Activated gamma-delta T cell treated with Interleukin-2 at 50 U/mL for 16 hours (primary cell): ENCODE measurements around the gene FAM184A.
A peak's percentile ranks its signal among the peaks of the same experiment; 100 is the strongest.

Source experiments
- DNase-seq: peaks from one replicate; pipeline ENCODE4 v3.0.0-alpha.2; 2020

The FAM184A gene

DNA sequence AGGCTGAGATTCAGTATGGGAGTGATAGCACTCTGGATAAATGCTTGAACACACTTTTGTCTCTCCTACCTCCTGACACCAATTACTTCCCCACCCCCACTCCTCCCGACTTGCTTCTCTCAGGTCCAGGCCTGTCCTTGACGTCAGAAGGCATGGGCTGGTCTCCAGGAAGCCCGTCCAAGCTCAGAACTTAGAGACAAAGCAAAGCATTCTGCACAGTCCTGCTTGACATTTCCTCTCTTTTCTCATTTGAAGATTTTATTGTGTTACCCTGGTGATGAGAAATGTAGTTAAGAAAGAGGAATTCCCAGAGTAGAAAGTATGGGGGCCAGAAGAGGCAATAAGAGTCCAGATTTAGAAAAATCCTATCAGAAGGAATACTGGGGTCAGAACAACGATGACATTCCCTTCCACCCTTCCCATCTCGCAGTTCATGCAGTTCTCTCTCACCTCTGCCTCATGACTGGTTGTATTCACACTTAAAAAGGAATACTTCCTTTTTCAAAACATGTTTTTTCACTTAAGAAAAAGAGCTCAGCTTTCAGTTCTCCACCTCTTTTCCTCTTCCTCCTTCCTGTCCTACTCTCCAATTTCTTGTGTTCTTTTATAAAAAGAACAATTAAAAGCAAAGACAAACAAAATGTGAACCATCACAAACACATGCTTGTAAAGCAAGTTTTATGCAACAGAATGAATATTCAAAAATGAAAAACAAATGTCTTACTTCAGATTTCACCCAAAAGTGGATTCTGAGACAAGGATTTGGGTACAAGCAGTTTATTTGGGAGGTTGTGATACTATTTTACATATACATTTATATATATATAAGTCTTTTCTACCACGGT is 18.5 kb upstream of the FAM184A start:
- DNase-seq, result no peak

DNA sequence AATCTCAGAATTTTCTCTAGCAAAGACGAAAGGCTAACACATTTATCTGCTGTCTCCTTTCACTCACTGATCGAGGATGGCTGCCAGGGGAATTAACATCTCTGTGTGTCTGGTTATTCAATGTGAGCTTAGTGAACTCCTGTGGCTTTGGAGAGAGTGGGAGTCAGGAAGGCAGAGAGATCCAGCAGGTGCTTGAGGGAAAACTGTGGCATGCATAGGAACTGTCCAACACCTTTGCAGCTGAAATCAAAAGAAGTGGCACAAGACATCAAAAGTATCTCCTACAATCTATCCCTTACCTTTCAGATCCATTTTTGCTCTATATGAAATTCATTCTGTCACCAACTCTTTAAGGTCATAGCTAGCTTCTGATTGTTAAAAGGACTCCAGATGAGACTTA is 11.8 kb upstream of the FAM184A start:
- no peak for DNase-seq

DNA sequence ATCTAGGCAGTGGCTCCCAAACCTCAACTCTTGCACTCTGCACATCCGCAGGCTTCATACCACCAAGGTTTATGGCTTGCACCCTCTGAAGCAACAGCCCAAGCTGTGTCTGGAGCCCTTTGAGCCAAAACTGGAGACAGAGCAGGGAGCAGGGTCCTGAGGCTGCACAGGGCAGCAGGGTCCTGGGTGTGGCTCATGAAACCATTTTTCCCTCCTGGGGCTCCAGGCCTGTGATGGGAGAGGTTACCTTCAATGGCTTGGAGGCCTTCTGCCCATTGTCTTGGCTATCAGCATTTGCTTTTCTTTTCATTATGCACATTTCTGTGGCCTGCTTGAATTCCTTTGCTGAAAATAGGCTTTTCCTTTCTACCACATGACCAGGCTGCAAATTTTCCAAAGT is 6.3 kb upstream of the FAM184A start:
- DNase-seq, result no peak

DNA sequence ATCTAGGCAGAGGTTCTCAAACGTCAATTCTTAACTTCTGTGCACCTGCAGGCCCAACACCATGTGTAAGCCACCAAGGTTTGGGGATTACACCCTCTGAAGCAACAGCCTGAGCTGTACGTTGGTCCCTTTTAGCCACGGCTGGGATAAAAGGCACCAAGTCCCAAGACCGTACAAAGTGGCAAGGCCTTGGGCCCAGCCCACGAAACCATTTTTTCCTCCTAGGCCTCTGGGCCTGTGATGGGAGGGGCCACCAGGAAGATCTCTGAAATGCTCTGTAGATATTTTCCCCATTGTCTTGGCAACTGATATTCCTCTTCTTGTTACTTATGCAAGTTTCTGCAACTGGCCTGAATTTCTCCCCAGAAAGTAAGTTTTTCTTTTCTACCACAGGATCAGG is 4.5 kb upstream of the FAM184A start:
- DNase-seq, result no peak

DNA sequence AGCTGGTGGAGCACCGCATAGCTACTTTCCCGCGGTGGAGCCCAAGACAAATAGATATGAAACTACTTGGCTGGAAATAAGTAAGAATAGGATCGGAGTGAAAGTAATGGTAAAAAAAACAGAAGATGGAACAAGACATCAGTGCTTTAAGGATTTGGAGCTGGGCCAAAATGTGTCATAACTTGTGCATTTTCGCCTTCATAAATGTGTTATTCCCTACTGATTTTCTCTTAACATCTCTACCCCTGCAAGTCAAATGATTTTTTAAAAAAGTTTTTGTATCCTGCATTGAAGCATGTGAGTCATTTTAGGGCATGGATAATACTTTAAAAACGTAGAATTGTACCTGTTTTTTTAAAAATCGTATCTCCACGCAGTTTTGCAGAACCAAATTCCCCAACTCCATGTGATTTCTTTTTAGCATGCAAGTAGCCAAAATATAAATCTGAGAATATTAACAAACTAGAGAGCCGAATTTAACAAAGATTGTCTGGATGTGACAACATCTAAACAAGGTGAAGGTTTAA is 882 bp upstream of the FAM184A start:
- DNase-seq, result no peak

DNA sequence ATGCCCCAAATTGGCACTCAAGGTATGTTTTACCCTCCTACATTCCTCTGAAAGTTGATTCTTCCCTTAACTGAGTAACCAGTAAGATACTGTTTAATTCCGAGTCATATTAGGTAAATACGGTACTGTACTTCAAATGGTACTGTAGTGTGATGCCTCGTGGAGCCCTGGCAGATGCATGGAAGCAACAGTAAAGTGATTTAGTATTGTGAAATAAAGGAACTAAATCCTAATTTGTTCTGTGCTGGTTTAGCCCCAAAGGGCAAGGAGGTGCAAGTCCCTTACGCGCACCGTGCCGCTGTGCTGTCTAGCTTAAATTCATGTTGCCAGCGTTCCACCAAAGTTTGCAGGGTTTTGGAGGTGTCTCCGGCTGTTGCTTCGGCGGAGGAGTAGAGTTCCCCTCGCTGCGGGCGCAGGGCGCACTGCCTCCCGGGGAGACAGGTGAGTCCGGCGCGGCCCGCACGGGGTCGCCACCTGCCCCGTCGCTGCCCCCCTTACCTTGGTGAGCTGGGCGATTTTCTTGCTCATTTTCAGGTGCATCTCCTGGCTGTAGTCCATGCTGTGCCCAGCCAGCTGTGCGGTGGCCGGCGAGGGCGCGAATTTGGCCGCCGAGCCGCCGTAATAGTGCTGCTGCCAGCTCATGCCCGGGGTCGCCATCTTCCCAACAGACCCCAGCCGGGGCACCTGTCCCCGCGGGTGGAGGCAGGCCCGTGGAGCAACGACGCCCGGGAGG is 655 bp downstream of the FAM184A start:
- DNase-seq, result peak; percentile 38

DNA sequence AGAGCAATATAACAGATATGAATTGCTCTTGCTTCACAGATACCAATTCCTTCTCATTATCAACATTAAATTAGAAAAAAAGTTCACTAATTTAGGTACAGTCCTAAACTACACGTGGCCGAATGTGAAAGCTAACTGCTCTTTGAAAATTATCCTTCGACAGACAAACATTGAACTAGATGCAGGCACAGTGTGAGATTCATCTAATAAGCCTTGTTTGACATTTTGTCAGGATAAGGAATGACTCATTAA is 1.1 kb downstream of the FAM184A start:
- DNase-seq, result no peak

DNA sequence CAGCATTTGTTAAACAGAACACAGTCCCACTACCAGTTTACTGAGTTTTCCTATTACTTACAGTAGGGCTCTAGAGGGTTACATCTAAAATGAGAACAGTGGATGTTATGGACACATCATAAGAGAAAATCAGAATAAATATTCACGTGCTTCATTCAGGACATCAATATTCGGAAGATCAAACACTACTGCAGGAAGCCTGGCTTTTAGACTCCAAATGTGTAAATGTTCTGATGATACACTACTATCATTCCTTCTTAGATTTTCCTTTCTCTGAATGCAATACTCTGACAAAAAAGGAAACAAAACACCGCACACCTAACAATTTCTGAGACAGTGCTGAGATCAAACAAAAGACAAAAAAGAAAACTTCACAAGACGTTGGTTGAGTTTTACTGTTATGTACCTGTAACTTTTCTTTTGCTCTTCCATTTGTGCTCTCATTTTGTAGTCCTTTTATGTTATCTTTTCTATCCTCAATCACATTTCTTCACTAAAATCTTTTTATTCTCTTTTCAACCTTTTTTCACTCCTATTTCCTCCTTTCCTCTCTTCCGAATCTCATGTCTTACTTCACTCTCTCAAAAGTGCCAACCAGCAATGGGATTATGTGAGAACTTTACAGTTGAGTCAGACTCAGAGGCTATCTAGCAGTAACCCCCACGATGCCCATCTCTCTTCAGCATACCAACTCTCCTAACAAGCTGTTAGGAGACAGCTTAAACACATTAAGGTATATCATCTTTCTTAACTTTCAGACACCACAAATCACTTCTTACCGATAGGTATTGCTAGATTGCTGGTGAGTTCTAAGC is 1.7 kb downstream of the FAM184A start:
- DNase-seq, result no peak

DNA sequence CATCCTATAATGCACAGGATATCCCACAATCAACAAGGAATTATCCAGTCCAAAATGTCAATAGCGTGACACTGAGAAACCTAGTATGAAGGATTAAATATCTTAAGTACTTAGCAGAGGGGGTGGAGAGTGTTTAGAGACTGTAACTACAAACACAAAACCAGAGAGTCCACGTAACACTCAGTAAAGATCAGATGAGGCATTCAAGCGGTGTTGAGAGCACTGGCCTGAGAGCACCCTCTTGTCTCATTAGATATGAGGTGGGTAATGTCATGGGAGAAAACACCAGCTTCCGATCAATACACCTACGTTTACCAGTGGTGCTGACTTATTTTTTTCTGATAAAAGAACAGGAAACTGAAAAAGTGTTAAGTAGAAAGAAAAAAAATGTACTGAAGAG is 2.3 kb downstream of the FAM184A start:
- DNase-seq, result no peak

DNA sequence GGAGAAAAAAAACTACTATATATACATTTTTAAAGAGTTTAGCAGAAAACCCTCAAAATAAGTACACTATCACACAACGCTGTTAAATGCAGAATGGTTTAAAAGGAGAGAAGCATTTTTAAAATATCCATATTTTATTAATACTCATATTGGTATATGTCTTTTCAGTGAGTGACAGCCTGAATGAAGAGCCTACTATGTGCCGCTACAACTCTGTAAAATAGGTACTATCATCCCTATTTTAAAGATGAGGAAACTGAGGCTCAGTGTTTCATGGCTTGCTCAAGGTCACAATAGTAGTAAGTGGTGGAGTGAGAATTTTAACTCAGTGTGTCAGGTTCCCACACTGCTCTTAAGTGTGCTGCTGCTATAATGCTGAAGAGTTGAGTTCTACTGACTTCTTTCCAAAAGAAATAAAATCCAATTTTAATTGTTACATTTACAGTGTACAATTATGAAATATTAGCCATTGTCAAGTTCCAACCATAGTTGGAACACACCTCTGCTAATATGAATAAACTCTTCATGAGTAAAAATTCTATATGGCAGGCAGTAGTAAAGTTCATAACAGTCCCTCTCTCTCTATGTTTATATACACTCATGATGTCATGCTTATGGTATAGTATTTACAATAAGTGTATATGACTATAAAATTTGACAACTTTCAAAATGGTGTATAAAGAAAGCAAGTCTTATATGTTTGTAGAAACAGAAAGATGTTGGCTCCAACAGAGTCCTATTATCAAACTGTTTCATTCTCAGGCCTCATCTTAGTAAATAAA is 3.1 kb downstream of the FAM184A start:
- no peak for DNase-seq

DNA sequence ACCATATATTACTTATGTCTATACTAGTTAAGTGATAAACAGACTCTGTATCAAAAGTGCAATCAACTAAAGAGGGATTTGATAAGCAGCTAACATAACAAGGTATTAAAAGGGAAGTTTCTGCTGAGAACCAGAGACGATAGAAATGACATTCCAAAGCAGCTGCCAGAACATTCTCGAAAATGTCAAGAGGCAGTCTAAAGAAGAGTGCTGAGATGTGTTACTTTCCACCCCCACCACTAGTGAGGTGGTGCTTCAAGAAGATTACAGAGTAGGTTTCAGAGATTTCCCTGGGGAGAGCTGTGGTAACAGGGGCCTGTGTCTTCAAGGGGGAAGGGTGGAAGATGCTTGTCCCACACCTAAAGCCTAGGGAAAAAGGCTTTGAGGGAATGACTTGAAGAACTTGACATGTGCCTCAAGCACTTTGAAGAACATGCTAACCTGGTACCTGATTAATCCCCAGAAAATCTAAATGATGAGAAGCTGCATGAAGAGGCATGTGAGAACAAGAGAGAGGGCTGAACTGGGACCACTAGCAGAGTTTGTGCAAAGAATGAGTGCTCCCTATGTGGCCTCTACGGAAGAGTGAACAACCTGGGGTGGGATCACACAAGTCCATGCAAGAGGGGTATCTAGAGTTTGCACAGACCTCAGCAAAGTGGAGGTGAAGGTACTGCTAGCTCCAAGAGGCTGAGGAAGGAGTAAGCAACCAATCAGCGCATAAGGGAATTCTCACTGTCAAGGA is 5.0 kb downstream of the FAM184A start:
- no peak for DNase-seq

DNA sequence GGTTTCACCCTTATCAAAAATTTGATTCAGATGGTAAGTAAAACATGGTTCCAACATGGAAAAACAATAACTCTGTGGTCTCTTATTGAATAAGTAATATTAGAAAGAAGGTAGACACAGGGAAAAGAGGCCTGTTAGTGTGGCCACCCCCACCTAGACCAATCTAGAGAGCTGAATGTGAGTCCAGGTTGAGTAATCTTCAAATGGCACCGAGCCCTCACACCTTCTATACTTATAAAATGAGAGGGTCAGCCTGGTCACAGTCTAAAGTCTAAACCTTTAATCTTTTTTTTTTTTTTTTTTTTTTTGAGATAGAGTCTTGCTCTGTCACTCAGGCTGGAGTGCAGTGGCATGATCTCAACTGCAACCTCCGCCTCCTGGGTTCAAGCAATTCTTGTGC is 6.9 kb downstream of the FAM184A start:
- DNase-seq, result no peak

DNA sequence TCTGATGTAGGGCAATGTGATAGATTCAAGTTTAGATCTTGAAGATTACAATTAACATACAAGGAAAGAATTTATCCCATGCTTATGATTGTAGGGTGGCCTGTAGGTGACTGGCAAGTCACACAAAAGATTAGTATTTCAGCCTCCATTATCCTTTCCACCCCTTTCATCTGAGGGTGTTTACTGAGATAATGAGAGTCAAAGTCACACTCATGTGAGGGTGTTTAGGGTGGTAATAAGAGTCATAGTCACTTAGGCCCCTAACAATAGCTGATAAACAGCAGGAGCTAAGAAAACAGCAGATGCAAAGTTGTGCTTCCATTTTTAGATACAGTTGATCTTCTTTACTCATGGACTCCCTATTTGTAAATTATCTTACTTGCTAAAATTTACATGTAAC is 11.4 kb downstream of the FAM184A start:
- no peak for DNase-seq

DNA sequence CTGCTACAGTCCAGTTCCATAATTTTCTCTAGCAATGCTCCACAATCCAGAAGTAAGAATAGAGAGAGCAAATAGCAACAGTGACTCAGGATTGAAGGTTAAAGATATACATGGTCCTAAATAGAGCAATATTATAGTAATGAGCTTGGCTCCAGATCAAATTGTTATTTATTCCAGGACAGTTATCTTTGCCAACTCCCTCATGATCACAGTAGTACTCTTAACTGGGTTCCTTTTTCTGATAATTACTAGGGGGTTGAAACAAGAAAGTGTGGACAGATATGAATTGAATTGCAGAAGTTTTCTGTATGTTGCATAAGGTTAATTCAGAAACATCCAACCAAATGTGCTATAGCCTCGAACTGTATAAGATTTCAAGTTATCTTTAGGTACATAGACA is 11.9 kb downstream of the FAM184A start:
- DNase-seq, result no peak

DNA sequence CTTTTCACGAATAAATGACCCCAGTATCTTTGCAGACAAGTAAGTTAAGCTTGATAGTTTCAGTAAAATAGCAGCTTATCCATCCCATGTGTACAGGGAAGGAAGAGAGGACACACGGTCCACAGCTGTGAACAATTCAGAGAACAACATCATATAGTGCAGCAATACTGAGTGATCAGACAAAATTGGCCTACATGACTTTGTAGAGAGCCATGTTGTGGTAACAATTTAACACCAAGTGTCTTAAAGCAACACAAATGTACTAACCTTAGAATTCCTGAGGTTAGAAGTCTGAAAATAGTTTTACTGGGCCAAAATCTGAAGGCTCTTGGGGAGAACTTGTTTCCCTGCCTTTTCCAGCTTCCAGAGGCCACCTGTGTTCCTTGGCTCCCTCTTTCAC is 12.5 kb downstream of the FAM184A start:
- DNase-seq, result no peak

DNA sequence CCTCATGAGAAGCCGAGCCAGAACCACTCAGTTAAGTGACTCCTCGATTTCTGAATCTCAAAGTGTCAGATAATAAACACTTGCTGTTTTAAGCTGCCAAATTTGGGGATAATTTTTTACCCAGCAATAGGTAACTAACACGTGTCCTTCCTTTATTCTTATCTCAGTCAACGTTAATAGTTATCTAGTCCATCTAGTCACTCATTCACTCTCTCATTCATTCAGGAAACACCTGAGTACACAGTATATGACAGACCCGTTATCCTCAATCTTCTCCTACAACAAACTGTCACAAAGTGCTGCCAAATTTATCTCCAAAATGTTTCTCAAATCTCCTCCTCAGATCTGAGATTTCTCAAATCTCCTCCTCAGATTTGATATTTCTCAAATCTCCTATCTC is 13.1 kb downstream of the FAM184A start:
- no peak for DNase-seq

DNA sequence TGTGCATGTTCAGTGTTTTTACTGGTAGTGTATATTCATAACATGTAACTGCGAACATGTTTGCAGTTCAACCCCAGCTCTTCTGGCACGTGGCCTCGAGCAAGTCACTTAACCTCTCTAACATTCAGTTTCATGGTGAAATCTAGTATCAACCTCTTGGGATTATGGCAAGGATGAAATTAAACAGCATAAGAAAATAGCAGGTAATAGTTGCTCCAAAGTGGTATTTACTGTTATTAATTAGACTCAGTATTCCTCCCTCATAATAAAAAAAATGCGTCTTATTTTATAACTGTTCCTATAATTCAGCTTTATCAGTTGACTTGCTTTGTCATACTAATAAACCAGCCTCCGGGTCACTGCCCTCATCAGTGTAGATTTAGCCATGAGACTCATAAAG is 15.0 kb downstream of the FAM184A start:
- DNase-seq, result no peak

DNA sequence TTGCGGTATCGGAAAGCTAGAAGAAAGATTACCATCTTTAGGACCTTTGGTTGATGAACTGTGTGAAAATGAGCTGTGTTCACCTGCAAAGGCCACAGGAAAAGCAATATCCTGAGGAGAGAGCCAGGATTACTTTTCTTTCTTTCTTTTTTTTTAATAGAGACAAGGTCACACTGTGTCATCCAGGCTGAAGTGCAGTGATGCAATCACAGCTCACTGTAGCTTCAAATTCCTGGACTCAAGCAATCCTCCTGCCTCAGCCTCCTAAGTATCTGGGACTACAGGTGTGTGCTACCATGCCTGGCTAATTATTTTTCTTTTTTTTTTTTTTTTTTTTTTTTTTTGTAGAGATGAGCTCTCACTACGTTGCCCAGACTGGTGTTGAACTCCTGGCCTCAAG is 17.2 kb downstream of the FAM184A start:
- DNase-seq, result no peak

DNA sequence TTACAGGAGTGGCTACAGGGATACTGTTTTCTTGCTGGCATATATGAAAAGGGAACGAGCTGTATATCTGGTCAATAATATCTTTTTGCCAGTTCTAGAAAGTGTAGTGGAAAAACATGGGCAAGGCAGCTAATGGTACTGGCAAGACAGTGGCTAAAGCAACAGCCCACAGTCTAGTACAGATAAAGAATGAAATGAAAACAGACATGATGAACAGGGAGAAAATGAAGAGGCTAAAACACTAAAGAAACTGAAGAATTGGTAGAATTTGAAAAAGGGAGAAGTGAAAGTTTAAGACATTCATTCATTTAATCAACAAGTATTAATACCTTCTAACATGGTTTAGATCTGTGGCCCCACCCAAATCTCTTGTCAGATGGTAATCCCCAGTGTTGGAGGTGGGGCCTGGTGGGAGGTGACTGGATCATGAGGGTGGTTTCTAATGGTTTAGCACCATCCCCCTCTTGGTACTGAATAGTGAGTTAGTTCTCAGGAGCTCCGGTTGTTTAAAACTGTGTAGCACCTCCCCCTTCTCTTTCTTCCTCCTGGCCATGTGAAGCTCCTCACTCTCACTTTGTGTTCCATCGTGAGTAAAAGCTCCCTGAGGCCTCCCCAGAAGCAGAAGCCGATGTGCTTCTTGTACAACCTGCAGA is 18.1 kb downstream of the FAM184A start:
- DNase-seq, result no peak

DNA sequence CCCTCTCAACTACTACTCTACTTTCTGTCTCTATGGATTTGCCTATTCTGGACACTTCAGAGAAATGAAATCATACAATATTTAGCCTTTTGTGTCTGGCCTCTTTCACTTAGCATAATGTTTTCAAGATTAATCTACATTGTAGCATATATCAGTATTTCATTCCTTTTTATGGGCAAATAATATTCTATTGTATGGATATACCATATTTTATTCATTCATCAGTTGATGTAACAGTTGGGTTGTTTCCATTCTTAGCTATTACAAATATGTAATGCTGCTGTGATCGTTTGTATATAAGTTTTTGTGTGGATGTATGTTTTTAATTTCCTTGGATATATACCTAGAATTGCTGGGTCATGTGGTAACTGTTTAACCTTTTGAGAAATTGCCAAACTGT is 23.4 kb downstream of the FAM184A start:
- no peak for DNase-seq

DNA sequence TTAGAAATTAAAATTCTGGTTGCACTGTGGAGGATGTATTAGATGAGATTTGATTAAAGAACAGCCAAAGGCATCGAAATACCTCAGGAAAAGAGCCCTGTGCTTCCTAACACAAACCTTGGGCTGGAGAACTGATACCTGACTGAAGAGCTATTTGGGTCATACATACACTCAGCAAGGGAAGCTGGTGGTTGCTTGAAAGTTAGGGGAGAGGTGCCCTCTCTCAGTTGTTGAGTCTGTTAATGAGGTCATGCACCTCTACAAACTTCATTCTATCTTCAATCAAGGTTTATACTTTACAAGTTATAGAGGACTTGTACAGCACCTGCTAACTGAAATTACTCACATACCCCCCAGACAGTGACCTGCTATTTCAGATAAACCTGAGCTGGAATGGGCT is 25.5 kb downstream of the FAM184A start:
- DNase-seq, result no peak
